B cell (primary cell): ENCODE results near the gene LSP1. TPM values are rescaled to one million over a fixed set of nuclear protein-coding genes. Genes with fewer than 3 reads are reported as not detected.
A peak's percentile ranks its signal among the peaks of the same experiment; 100 is the strongest.

Source experiments
- ATAC-seq: fragments of 200-7000 bp; cut with Tn5 transposase; one replicate; pipeline ENCODE4 v1.10.0; 2021; ENCODE audit warnings: low read depth, mild to moderate bottlenecking, moderate number of reproducible peaks, moderate library complexity
- CTCF ChIA-PET: fragments of 350-600 bp; sonication (Branson Sonifier 250); formaldehyde crosslinking; loops from one replicate; lab custom pipeline; 2021; ENCODE audit warnings: antibody characterized with exemption, inconsistent platforms; lab: Charles Lee
- POLR2A ChIA-PET: fragments of 350-600 bp; sonication (Branson Sonifier 250); formaldehyde crosslinking; loops from one replicate; lab custom pipeline; 2021; ENCODE audit warnings: antibody characterized with exemption; lab: Charles Lee
- DNase-seq: peaks from one replicate; pipeline ENCODE4 v3.0.0; 2013
- H2AFZ ChIP-seq: 2 replicates; pipeline ENCODE4 v1.6.1; 2012; ENCODE audit warnings: mild to moderate bottlenecking, low read depth, low read length; ENCODE audit not compliant: insufficient read depth, poor library complexity, severe bottlenecking
- H3K27ac ChIP-seq, 2 donors: 1 replicate in 1 of 2; 2 replicates in 1 of 2; pipeline ENCODE4 v1.5.1; 2012 to 2013; ENCODE audit warnings: low read length in 2 of 2, mild to moderate bottlenecking in 2 of 2, moderate library complexity in 1 of 2
- H3K27me3 ChIP-seq, 4 experiments: fragments of 200-600 bp in 1 of 4; sonication (generic) in 1 of 4; replicated peaks in 1 of 4; 1 replicate in 2 of 4; 2 replicates in 2 of 4; pipeline versions ENCODE4 v1.6.1 to v1.7.0; 2013 to 2016; ENCODE audit warnings: low read length in 3 of 4, mild to moderate bottlenecking in 2 of 4, mixed read lengths in 1 of 4, moderate library complexity in 1 of 4; ENCODE audit not compliant: insufficient read depth in 4 of 4, control insufficient read depth in 3 of 4; ENCODE audit errors: control extremely low read depth in 1 of 4
- H3K36me3 ChIP-seq, 2 experiments: replicated peaks in 1 of 2; 1 replicate in 1 of 2; 2 replicates in 1 of 2; pipeline versions ENCODE4 v1.6.1 to v1.7.1; 2013; ENCODE audit warnings: low read length in 1 of 2; ENCODE audit not compliant: insufficient read depth in 2 of 2, control insufficient read depth in 1 of 2; ENCODE audit errors: control extremely low read depth in 1 of 2, extremely low read depth in 1 of 2
- H3K4me1 ChIP-seq, 2 donors: fragments of 200-600 bp in 1 of 2; sonication (generic) in 1 of 2; 1 replicate in 1 of 2; 2 replicates in 1 of 2; pipeline versions ENCODE4 v1.5.1 to v1.6.1; 2013 to 2017; ENCODE audit warnings: low read length in 2 of 2; ENCODE audit not compliant: control insufficient read depth in 2 of 2, insufficient read depth in 2 of 2
- H3K4me2 ChIP-seq: replicated peaks from 2 replicates; pipeline ENCODE3; 2012; ENCODE audit warnings: mild to moderate bottlenecking, low read depth, low read length; ENCODE audit not compliant: poor library complexity, severe bottlenecking
- H3K4me3 ChIP-seq, 5 experiments: fragments of 200-600 bp in 1 of 5; sonication (generic) in 1 of 5; 1 replicate in 3 of 5; 2 replicates in 2 of 5; pipeline versions ENCODE4 v1.5.1 to v1.7.0; 2011 to 2016; ENCODE audit warnings: low read length in 4 of 5, mild to moderate bottlenecking in 4 of 5, low read depth in 2 of 5, control low read depth in 1 of 5, moderate library complexity in 1 of 5; ENCODE audit not compliant: insufficient read depth in 1 of 5; ENCODE audit errors: control extremely low read depth in 1 of 5, extremely low read depth in 1 of 5
- H3K79me2 ChIP-seq: fragments of 200-600 bp; sonication (generic); one replicate; pipeline ENCODE4 v1.6.0; 2016; ENCODE audit warnings: low read length; ENCODE audit not compliant: control insufficient read depth, insufficient read depth
- H3K9ac ChIP-seq: fragments of 200-600 bp; sonication (generic); 2 replicates; pipeline ENCODE4 v1.6.1; 2017; ENCODE audit warnings: mild to moderate bottlenecking, low read length, moderate library complexity
- H3K9me3 ChIP-seq, 3 donors: one replicate each; pipeline versions ENCODE4 v1.6.1 to v1.7.1; 2013; ENCODE audit warnings: low read length in 2 of 3; ENCODE audit not compliant: control insufficient read depth in 2 of 3, insufficient read depth in 1 of 3; ENCODE audit errors: control extremely low read depth in 1 of 3
- H4K20me1 ChIP-seq: 2 replicates; pipeline ENCODE4 v1.6.0; 2012; ENCODE audit warnings: mild to moderate bottlenecking, low read length; ENCODE audit not compliant: insufficient read depth, control insufficient read depth, poor library complexity, severe bottlenecking
- H3K27ac Mint-ChIP-seq: one replicate; pipeline ENCODE4 v1.8.0; 2021; ENCODE audit warnings: mixed read lengths
- H3K27me3 Mint-ChIP-seq: one replicate; pipeline ENCODE4 v1.8.0; 2021; ENCODE audit warnings: mixed read lengths
- H3K4me1 Mint-ChIP-seq: one replicate; pipeline ENCODE4 v1.8.0; 2021; ENCODE audit warnings: mixed read lengths
- H3K4me3 Mint-ChIP-seq: one replicate; pipeline ENCODE4 v1.8.0; 2021; ENCODE audit warnings: mixed read lengths
- H3K9me3 Mint-ChIP-seq: one replicate; pipeline ENCODE4 v1.8.0; 2022; ENCODE audit warnings: mixed read lengths; ENCODE audit not compliant: insufficient read depth
- EZH2 ChIP-seq: IDR thresholded peaks from 2 replicates; pipeline ENCODE4 v1.6.1; 2012; ENCODE audit warnings: borderline replicate concordance, low read depth, mild to moderate bottlenecking, moderate library complexity, low read length; ENCODE audit not compliant: insufficient read depth, poor library complexity, severe bottlenecking
- WGBS: methylation state at CpG from one replicate; pipeline ENCODE4 v1.1.5; 2013; ENCODE audit warnings: missing lambda C conversion rate; ENCODE audit not compliant: insufficient coverage; 5-methylcytosine and 5-hydroxymethylcytosine counted together
- intact Hi-C: fragments of 100-400 bp; cut with micrococcal nuclease; formaldehyde crosslinking; loops from one replicate; pipeline ENCODE4 v1.10.0; 2022
- polyA plus RNA-seq: library from polyadenylated mRNA; depleted of rRNA; stranded (reverse); fragments of >200 nt; gene quantifications from 2 replicates; pipeline ENCODE4 v1.2.3, GENCODE V29; 2012
- total RNA-seq, 2 donors: library from RNA; stranded (reverse); fragments of 120-200 nt in 1 of 2; gene quantifications; 1 replicate in 1 of 2; 2 replicates in 1 of 2; pipeline versions ENCODE4 v1.2.3 to v1.2.4, GENCODE V29; 2013 to 2022
- TF ChIP-seq, protein P1 (sequence below): fragments of 200-600 bp; IDR thresholded peaks from one replicate; pipeline ENCODE4 v1.8.0; 2022; ENCODE audit warnings: antibody characterized with exemption, mild to moderate bottlenecking

The LSP1 gene
- total and polyA plus RNA-seq, 2 donors (not counting 1 experiment from before 2014, with no cell fraction given), result 249 to 446 TPM

- no peak overlapping the region for H3K4me3 Mint-ChIP-seq
- H3K4me3 ChIP-seq, result no peak overlapping the region
- intact Hi-C loops, result no loop called here
- H3K9ac ChIP-seq, result no peak overlapping the region
- peaks cover 100% of the 10 kb centered on the region for H3K79me2 ChIP-seq
- ATAC-seq (no peak), DNase-seq (no peak)
- H3K36me3 ChIP-seq, result peaks cover 0 to 71% of the 10 kb centered on the region in 2 experiments
- TF ChIP-seq, protein P1, sequence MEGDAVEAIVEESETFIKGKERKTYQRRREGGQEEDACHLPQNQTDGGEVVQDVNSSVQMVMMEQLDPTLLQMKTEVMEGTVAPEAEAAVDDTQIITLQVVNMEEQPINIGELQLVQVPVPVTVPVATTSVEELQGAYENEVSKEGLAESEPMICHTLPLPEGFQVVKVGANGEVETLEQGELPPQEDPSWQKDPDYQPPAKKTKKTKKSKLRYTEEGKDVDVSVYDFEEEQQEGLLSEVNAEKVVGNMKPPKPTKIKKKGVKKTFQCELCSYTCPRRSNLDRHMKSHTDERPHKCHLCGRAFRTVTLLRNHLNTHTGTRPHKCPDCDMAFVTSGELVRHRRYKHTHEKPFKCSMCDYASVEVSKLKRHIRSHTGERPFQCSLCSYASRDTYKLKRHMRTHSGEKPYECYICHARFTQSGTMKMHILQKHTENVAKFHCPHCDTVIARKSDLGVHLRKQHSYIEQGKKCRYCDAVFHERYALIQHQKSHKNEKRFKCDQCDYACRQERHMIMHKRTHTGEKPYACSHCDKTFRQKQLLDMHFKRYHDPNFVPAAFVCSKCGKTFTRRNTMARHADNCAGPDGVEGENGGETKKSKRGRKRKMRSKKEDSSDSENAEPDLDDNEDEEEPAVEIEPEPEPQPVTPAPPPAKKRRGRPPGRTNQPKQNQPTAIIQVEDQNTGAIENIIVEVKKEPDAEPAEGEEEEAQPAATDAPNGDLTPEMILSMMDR, result no peak
- TF ChIP-seq EZH2, result no peak
- H3K27me3 Mint-ChIP-seq, result no peaks in the 10 kb centered on the region
- H2AFZ ChIP-seq, result no peak overlapping the region
- H3K4me1 ChIP-seq, result peaks cover 15 to 61% of the 10 kb centered on the region in 2 donors
- H3K9me3 Mint-ChIP-seq, result no peaks in the 10 kb centered on the region
- peaks cover 36% of the 10 kb centered on the region for H3K4me1 Mint-ChIP-seq
- ChIA-PET POLR2A (no interaction called here), CTCF (no interaction called here)
- peaks cover 100% of the 10 kb centered on the region for H4K20me1 ChIP-seq
- WGBS, result 98% methylated on average over 7 of the region's 14 CpGs
- no peaks in the 10 kb centered on the region for H3K27me3 ChIP-seq
- H3K27ac ChIP-seq, result no peak overlapping the region
- no peak overlapping the region for H3K27ac Mint-ChIP-seq
- H3K4me2 ChIP-seq, result no peak overlapping the region
- no peaks in the 10 kb centered on the region for H3K9me3 ChIP-seq
Observed at GRCh38 chr11:1862588-1863351, 9.9 kb downstream of the LSP1 start.

DNA sequence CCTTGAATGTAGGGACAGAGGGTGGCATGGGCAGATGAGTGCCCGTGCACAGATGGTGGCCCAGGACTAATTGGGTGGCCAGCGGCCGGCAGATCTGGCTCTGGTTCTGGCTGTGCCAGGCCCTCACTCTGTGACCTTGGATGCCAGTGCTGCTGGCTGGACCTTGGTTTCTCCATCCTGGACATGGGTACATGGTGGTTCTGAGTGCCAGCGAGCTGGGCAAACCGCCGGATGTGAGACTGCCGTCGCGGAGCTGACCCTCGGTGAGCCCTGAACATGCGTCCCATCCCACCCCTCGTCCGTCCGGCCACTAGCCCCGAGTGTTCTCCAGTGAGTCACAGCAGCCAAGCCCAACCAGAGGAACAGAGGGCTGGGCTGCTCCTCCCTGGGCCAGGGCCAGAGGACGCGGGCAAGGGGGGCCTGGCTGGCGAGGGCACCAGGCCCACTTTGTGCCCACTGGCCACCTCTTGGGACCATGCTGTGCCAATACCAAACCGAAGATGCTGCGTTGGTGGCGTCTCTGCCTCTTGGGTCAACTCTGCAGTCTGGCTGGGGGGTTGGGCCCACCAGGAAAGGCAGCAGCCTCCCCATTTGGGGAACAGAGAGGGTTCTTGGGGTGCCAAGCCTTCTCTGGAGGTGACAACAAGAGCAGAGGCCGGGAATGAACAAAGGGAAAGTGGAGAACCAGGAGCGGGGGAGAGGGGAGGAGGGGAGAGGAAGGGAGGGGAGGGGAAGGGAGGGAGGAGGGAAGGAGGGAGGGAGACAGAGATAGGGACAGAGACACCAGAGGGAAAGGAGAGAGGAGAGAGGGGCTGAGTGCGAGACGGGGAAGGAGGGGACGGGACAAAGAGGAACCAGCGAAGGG, 10.7 kb downstream of the LSP1 start:
- Histone ChIP-seq H4K20me1 (peaks cover 100% of the 10 kb centered on the region), H2AFZ (no peak overlapping the region), H3K9ac (no peak overlapping the region), H3K36me3 (peaks cover 0 to 68% of the 10 kb centered on the region in 2 experiments), H3K4me1 (peaks cover 24 to 61% of the 10 kb centered on the region in 2 donors), H3K4me3 (no peak overlapping the region), H3K79me2 (peaks cover 100% of the 10 kb centered on the region), H3K27me3 (no peaks in the 10 kb centered on the region), H3K9me3 (no peaks in the 10 kb centered on the region), H3K4me2 (no peak overlapping the region), H3K27ac (no peak overlapping the region)
- no peak for TF ChIP-seq EZH2
- TF ChIP-seq, protein P1, result no peak
- H3K27me3 Mint-ChIP-seq, result no peaks in the 10 kb centered on the region
- intact Hi-C loops, result no loop called here
- no peak for DNase-seq
- H3K4me3 Mint-ChIP-seq, result no peak overlapping the region
- no peaks in the 10 kb centered on the region for H3K9me3 Mint-ChIP-seq
- ChIA-PET CTCF (no interaction called here), POLR2A (no interaction called here)
- peak overlapping the region; percentile 56 for H3K27ac Mint-ChIP-seq
- 91% methylated on average over 27 of the region's 27 CpGs for WGBS
- ATAC-seq, result no peak
- peaks cover 35% of the 10 kb centered on the region for H3K4me1 Mint-ChIP-seq
